Superior temporal gyrus (tissue), 1 donor: ENCODE measurements around the gene PYDC2.
"Not testable (repeated sequence)": the region's sequence is repeated elsewhere in the genome, so short reads cannot be mapped to it uniquely, and the experiment has no call there.

Experiments
- DNase-seq: peaks from one replicate; pipeline ENCODE4 v3.0.0-alpha.2; 2016; ENCODE audit errors: extremely low spot score

The PYDC2 gene

GRCh38 chr3:191470080-191470479 lies 9.1 kb downstream of the PYDC2 start:
- no peak for DNase-seq

- no peak for DNase-seq
Measured at GRCh38 chr3:191470545-191470944, 9.6 kb downstream of the PYDC2 start.

GRCh38 chr3:191473661-191474198 lies 12.8 kb downstream of the PYDC2 start:
- DNase-seq, result no peak

- no peak for DNase-seq
Measured at GRCh38 chr3:191476066-191476772, 15.3 kb downstream of the PYDC2 start.

- not testable (repeated sequence) for DNase-seq
Measured at GRCh38 chr3:191483994-191484393, 23.0 kb downstream of the PYDC2 start.

GRCh38 chr3:191484461-191484860 lies 23.5 kb downstream of the PYDC2 start:
- no peak for DNase-seq

GRCh38 chr3:191492601-191493000 lies 31.6 kb downstream of the PYDC2 start:
- DNase-seq, result no peak

GRCh38 chr3:191493336-191493735 lies 32.4 kb downstream of the PYDC2 start:
- DNase-seq, result no peak

- DNase-seq, result peak; percentile 65
Measured at GRCh38 chr3:191499307-191500080, 38.5 kb downstream of the PYDC2 start.

GRCh38 chr3:191500892-191501291 lies 39.9 kb downstream of the PYDC2 start:
- DNase-seq, result no peak

GRCh38 chr3:191502583-191502982 lies 41.6 kb downstream of the PYDC2 start:
- no peak for DNase-seq

- no peak for DNase-seq
Measured at GRCh38 chr3:191509078-191509477, 48.1 kb downstream of the PYDC2 start.
